Omental fat pad (tissue), 4 donors: Measurements from ENCODE around the gene ERC2. TPM values are rescaled to one million over a fixed set of nuclear protein-coding genes. Genes with fewer than 3 reads are reported as not detected.

Experiments
- ATAC-seq: fragments of 150-250 bp; one replicate; pipeline ENCODE4 v1.9.1; 2016; ENCODE audit warnings: mild to moderate bottlenecking, moderate library complexity; ENCODE audit not compliant: low FRiP score
- DNase-seq: peaks from one replicate; pipeline ENCODE4 v3.0.0-alpha.2; 2019; ENCODE audit warnings: low spot score
- CTCF ChIP-seq, 3 donors: fragments of 450-650 bp; IDR thresholded peaks; one replicate each; pipeline ENCODE4 v1.5.1; 2016 to 2017; ENCODE audit warnings: antibody characterized with exemption in 3 of 3, mild to moderate bottlenecking in 3 of 3, moderate library complexity in 2 of 3
- total RNA-seq, 4 donors: library from RNA; depleted of rRNA; stranded (reverse); fragments of >200 nt; gene quantifications; one replicate each; pipeline ENCODE4 v1.1.0, GENCODE V29; 2016

The ERC2 gene
- total RNA-seq, 4 donors from 2014 or later: 0.75 to 4.2 (median 2.3) TPM; not detected in 1

GRCh38 chr3:56111606-56112304, 356.5 kb downstream of the ERC2 start:
- DNase-seq (no peak), ATAC-seq (no peak)
- TF ChIP-seq CTCF (IDR thresholded peaks at IDR 0.05): no peak

- DNase-seq: no peak
- no peak for ATAC-seq
- TF ChIP-seq CTCF (IDR thresholded peaks at IDR 0.05): no peak
These were observed 357.4 kb downstream of the ERC2 start for GRCh38 chr3:56110886-56111285.

GRCh38 chr3:56107157-56107556, 361.1 kb downstream of the ERC2 start:
- no peak for TF ChIP-seq CTCF (IDR thresholded peaks at IDR 0.05)
- ATAC-seq (no peak), DNase-seq (no peak)

- ATAC-seq (no peak), DNase-seq (no peak)
- TF ChIP-seq CTCF (IDR thresholded peaks at IDR 0.05): no peak
These were observed 366.2 kb downstream of the ERC2 start for GRCh38 chr3:56102032-56102431.

DNA sequence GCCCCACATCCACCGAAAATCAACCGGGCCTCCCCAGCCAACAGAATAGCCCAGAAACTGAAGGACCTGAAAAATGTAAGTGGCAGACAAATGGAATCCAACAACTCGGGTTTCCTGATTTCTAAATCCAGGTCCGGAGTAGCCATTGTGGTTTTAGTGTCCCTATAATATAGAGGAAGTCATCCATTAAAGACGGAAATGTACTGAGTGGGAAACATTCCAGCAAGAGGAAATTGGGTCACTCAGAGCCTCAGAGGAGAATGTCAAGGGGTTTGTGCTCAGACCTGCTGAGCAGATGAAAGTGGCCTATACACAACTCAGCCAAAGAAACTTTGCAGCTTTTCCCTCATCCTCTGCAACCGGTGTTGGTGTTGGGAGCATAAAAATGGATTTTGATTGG, 366.7 kb downstream of the ERC2 start:
- DNase-seq: no peak
- ATAC-seq: no peak
- TF ChIP-seq CTCF (IDR thresholded peaks at IDR 0.05): no peak

DNA sequence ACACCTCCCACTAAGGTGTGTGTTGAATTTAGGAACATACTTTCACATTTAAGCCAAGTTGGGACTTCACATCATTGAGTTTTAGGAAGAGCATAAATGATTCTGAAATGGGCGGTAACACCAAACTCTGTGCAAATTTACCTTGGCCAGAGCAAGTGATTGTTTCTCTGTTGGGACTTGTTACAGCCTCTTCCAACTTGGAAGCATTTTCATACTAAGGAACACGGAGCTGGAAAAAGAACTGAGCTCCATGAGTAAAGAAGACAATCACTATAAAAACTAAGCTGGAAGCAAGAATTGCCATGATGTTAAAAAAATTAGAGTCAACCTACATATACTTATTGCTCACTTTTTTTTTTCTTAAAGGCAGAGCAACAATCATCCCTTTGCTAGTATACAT, 371.3 kb downstream of the ERC2 start:
- ATAC-seq: no peak

More for the DNA sequence above, 371.3 kb downstream of the ERC2 start:
- no peak for DNase-seq
- TF ChIP-seq CTCF (IDR thresholded peaks at IDR 0.05): no peak
